Activated T-cell treated with anti-CD3 and anti-CD28 coated beads for 24 hours (primary cell): ENCODE measurements around the gene C1QTNF6.

Experiments
- DNase-seq: peaks from one replicate; pipeline ENCODE4 v3.0.0-alpha.2; 2020; ENCODE audit warnings: low read depth

Gene C1QTNF6

GRCh38 chr22:37223965-37224551 lies 36.0 kb upstream of the C1QTNF6 start:
- DNase-seq, result no peak

- no peak for DNase-seq
Observed at GRCh38 chr22:37222440-37222971, 34.5 kb upstream of the C1QTNF6 start.

GRCh38 chr22:37221424-37222333 lies 33.6 kb upstream of the C1QTNF6 start:
- no peak for DNase-seq

GRCh38 chr22:37220543-37220981 lies 32.5 kb upstream of the C1QTNF6 start:
- no peak for DNase-seq

- DNase-seq, result no peak
Observed at GRCh38 chr22:37219533-37219932, 31.5 kb upstream of the C1QTNF6 start.

GRCh38 chr22:37218771-37219411 lies 30.8 kb upstream of the C1QTNF6 start:
- DNase-seq, result peak; percentile 70

- DNase-seq, result no peak
Observed at GRCh38 chr22:37218399-37218770, 30.3 kb upstream of the C1QTNF6 start.

- no peak for DNase-seq
Observed at GRCh38 chr22:37215890-37216289, 27.8 kb upstream of the C1QTNF6 start.

GRCh38 chr22:37214731-37215030 lies 26.6 kb upstream of the C1QTNF6 start:
- DNase-seq, result no peak

GRCh38 chr22:37213941-37214730 lies 26.1 kb upstream of the C1QTNF6 start:
- DNase-seq, result no peak

GRCh38 chr22:37213218-37213855 lies 25.3 kb upstream of the C1QTNF6 start:
- no peak for DNase-seq

GRCh38 chr22:37212174-37212906 lies 24.3 kb upstream of the C1QTNF6 start, which contains the start of gene SSTR3:
Gene SSTR3 (minus strand): TSS chr22:37212477. CDS start chr22:37207803, 4,674 bp downstream.
- no peak for DNase-seq

- no peak for DNase-seq
Observed at GRCh38 chr22:37211866-37212173, 23.8 kb upstream of the C1QTNF6 start.

- no peak for DNase-seq
Observed at GRCh38 chr22:37211075-37211865, 23.2 kb upstream of the C1QTNF6 start.

- no peak for DNase-seq
Observed at GRCh38 chr22:37210041-37210803, 22.2 kb upstream of the C1QTNF6 start.

- no peak for DNase-seq
Observed at GRCh38 chr22:37209140-37209845, 21.2 kb upstream of the C1QTNF6 start.

GRCh38 chr22:37208401-37209139 lies 20.5 kb upstream of the C1QTNF6 start:
- no peak for DNase-seq

- no peak for DNase-seq
Observed at GRCh38 chr22:37207981-37208380, 19.9 kb upstream of the C1QTNF6 start.
